ENCODE results near the gene NKAIN4.

Gene NKAIN4

GRCh38 chr20:63254232-63254605, at the start of gene NKAIN4:
NKAIN4 (minus strand) TSS chr20:63254463; CDS start chr20:63254450, 13 bp downstream.
- no peak for DNase-seq

- no peak for DNase-seq
Observed at GRCh38 chr20:63303095-63303666, 48.9 kb upstream of the NKAIN4 start.

GRCh38 chr20:63301671-63302070, 47.4 kb upstream of the NKAIN4 start:
- DNase-seq = no peak

- DNase-seq = no peak
Observed at GRCh38 chr20:63298731-63299312, 44.6 kb upstream of the NKAIN4 start.

- no peak for DNase-seq
Observed at GRCh38 chr20:63297796-63298572, 43.7 kb upstream of the NKAIN4 start.

- DNase-seq = no peak
Observed at GRCh38 chr20:63297371-63297781, 43.1 kb upstream of the NKAIN4 start.

GRCh38 chr20:63296531-63297299, 42.5 kb upstream of the NKAIN4 start:
- no peak for DNase-seq

GRCh38 chr20:63295846-63296245, 41.6 kb upstream of the NKAIN4 start:
- no peak for DNase-seq

GRCh38 chr20:63295422-63295821, 41.2 kb upstream of the NKAIN4 start:
- DNase-seq = no peak

- DNase-seq = no peak
Observed at GRCh38 chr20:63295018-63295417, 40.8 kb upstream of the NKAIN4 start.

- no peak for DNase-seq
Observed at GRCh38 chr20:63294536-63294900, 40.3 kb upstream of the NKAIN4 start.

GRCh38 chr20:63293871-63294535, 39.7 kb upstream of the NKAIN4 start:
- DNase-seq = no peak

GRCh38 chr20:63293456-63293855, 39.2 kb upstream of the NKAIN4 start:
- DNase-seq = no peak

- DNase-seq = no peak
Observed at GRCh38 chr20:63292904-63293303, 38.6 kb upstream of the NKAIN4 start, which contains the start of gene COL20A1. COL20A1 (plus strand) TSS chr20:63293186; CDS start chr20:63295108, 1,922 bp downstream.

- no peak for DNase-seq
Observed at GRCh38 chr20:63292292-63292701, 38.0 kb upstream of the NKAIN4 start.

- DNase-seq = no peak
Observed at GRCh38 chr20:63291811-63292210, 37.5 kb upstream of the NKAIN4 start.

GRCh38 chr20:63290677-63291472, 36.6 kb upstream of the NKAIN4 start:
- DNase-seq = no peak

- DNase-seq = no peak
Observed at GRCh38 chr20:63290136-63290676, 35.9 kb upstream of the NKAIN4 start.

GRCh38 chr20:63289311-63290135, 35.3 kb upstream of the NKAIN4 start:
- no peak for DNase-seq

GRCh38 chr20:63288581-63289251, 34.5 kb upstream of the NKAIN4 start:
- DNase-seq = no peak
